NCI-H1092 (cell line): ENCODE data around the gene OR10J1.
"Not testable (repeated sequence)": the region's sequence is repeated elsewhere in the genome, so short reads cannot be mapped to it uniquely, and the experiment has no call there.

Experiments
- DNase-seq: peaks from one replicate; lab custom pipeline; 2025; lab: John Stamatoyannopoulos, UW

OR10J1 gene, protein sequence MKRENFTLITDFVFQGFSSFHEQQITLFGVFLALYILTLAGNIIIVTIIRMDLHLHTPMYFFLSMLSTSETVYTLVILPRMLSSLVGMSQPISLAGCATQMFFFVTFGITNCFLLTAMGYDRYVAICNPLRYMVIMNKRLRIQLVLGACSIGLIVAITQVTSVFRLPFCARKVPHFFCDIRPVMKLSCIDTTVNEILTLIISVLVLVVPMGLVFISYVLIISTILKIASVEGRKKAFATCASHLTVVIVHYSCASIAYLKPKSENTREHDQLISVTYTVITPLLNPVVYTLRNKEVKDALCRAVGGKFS

DNA sequence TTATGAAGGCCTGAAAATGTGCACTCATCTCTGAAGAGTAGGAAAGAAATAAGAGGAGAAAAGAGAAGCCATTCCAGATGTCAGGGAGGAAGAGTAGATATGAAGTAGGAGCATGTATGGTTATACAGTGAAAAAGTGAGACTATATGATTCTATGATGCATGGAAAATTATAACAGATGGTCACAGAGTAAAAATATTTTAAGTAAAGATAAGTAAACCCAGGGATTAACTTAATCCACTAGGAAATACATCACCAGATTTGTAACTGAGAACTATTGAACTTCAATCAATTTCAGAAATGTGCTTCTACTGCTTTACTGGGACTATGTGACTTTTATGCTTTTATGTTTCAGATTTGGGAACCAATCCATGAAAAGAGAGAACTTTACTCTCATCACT, at the start of gene OR10J1:
OR10J1 (plus strand) TSS at position 301 of the 400 bp plus-strand sequence; CDS start at position 371, 70 bp downstream.
- DNase-seq: no peak

DNA sequence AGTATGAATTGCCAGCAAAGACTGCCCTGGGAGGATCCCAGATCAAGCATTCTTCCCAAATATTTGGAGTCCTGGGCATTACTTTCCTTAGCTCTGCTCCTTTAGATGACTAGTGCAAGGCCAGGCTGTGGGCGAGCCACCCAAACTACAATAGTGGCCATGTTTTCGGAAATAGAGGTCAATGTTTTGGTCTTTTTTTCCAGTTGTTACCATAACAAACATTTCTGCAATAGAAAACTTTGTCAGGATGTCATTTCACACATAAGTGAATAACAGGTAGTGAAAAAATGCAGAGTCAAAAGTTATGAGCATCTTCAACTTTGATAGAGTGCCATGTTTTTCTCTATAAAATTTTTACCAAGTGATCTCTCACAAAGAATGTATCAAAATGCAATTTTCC, 32.7 kb upstream of the OR10J1 start:
- DNase-seq: no peak

DNA sequence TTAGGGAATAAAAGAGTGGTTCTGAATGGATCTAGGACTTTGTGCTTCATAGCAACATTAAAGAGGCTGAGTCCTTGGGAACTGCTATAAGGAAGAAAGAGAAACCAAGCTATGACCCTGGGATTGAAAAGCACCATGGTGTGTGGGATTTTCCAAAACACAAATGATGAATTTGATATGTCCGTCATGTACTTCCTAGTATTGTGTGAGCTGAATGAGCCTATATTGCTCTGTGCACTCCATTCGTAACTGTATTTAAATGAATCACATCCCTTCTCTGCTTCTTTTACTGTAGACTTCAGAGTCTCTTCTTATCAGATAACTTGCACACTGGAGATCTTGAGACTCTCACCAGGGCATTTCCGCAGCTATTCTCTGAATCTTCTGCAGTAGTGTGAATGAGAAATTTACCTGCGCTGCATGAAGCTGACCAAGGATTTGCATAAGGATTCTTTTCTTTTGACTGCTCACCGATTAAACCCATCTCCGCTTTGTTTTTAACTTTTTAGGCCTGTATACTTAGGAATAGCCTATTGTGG, 30.6 kb upstream of the OR10J1 start:
- no peak for DNase-seq

DNA sequence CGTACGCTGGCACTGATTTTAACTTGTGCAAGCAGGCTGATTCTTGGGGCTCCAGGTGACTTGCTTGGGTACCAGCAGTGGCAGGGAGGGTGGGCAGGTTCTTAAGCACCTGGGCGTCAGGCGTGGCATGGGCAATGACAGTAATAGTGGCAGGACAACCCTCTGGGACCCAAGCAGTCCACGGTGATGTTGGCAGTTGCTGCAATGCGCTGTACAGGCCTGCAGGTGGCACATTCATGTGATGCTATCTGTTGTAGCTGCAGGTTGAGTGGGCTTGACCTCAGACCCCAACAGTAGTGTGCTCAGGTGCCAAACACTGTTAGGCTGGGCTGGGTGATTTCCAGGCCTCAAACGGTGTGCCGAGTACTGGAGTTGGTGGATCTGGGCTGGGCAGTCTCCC, 17.7 kb upstream of the OR10J1 start:
- DNase-seq: no peak

DNA sequence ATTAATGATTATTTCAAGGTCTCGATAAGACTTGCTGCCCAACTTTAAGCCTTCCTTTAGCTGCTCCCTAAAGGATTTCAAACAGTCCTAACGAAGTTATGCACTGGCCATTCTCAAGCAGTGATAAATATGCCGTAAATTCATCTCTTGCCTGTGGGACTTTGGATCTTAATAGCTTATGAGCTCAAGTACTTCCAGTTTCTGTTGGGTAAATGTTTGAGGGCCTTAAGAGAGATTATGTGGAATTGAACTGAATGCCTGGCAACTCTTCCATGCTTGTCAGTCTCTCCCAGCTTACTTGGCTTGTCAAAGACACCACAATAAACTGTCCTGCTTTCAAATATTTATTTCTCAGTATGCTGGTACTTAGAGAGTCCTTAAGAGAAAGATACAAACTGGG, 11.0 kb upstream of the OR10J1 start:
- DNase-seq: no peak

DNA sequence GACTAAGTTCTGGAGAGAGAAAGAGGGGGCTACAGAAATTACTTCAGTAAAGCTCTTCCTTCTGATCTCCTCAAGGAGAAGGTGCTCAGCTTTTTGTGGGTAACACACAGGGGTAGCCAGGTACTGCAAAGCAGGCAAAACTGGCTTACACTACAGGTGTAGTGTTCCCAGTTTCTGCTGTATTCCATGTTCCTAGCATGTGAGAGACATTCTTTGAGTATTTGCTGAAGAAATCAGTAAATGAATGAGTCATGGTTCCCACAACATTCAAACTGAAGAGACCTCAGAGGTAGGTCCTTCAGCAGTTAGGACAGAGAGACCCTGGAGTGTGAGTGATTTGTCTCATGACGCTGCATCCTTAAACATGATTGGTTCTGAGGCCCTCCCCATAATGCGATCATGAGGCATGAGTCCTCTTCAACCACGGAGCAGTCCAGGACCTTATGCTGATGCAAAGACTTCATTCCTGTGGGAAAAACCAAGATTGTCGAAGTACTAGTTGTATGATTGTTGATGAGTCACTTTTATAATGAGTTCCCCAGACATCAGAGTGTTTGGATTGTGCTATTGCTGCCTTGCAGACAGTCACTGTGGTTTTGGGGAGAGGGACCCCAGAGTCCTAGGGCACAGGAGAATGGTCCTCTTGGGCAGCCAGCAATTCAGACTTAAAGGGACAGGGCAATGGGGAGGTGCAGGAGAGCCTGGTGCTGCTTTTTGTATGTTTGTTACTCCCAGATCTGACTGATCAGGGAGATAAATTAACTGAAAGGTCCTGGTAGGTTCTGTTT, 10.3 kb upstream of the OR10J1 start:
- no peak for DNase-seq

DNA sequence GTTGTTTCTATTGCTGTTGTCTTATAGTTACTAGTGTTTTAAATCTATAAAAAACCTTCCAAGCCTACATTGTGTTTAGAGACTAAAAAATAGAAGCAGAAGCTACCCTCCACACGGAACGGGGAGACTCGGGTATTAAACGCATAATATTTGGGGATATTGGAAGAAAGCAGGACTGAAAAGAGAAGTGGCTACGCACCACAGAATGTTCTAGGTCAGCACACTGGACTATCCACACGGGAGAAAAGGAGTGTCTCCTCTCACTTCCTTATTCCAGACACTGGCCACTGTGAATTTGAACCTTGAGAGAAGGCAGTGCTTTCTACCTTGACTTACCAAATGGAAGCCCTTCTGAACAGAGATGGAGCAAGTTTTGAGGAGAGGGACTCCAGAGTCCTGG, 8.5 kb upstream of the OR10J1 start:
- DNase-seq: no peak

DNA sequence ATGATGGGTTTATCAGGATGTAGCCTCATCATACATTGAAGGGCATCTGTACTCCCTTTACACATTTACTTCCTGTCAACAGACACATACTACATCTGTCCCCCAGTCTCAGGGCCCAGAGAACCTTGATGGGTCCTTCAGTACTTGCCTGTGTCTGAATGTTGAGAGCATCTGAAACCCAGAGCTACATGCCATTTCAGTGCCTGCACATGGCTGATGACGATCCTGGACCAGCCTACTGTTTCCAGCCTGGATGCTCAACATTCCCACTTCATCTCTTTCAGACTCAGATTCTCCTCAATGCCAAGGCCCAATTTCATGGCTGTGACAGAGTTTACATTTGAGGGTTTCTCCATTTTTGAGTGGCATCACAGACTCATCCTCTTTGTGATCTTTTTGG, 7.6 kb upstream of the OR10J1 start, which contains the start of gene OR10J4:
OR10J4 (plus strand) TSS at position 301 of the 400 bp plus-strand sequence.
- DNase-seq: no peak

DNA sequence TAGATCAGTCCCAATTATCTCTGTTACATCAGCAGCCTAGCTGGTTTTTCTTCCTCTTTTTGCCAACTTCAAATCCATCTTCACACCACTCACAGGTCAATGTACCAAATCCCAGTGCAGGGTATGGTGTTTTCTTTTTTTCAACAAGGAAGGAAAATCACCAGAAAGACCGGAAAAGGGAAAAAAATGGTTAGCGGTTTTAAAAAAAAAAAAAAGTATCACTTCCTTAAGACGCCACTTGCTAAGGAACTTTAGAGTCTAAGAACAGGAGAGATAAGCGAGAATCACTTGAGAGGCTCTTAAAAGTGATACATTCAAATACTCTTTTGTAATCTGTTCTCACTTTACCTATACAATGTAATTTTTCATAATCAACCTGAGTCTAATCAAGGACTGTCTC, 3.1 kb upstream of the OR10J1 start:
- DNase-seq: no peak

DNA sequence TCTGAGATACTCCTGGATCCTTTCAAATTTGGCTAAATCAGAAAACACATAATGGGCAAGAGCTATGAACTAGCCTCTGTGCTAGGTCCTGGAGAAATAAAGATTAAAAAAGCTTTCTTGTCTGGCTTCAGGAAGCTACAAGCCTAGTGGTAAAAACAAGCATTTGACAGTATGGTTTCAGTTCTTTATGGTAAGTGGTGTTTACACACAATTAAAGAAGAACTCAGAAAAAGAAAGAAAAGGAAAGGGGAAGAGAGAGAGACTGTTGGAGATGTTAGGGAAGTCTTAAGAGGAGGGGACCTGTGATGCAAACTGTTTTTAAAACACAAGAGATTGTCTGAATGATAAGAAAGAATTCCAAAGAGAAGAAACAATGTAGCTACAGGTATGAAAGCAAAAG, 1.8 kb downstream of the OR10J1 start:
- no peak for DNase-seq

DNA sequence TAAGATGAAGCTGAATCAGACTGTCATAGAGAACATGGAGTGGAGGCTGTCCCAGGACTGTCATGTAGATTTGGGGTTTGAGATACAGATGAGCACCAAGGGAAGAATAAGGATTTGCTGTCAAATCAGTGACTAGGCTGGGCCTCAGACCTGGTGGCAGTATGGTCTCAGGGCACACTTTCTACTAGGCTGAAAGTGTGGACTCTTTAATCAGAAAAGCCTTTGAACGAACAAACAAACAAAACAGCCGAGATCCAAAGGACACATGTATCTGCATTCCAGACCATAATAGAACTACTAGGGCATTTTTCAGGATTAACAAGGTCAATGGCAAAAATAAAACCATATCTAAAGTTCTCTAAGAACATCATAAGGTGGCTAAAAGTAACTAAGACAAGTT, 2.9 kb downstream of the OR10J1 start:
- DNase-seq: no peak

DNA sequence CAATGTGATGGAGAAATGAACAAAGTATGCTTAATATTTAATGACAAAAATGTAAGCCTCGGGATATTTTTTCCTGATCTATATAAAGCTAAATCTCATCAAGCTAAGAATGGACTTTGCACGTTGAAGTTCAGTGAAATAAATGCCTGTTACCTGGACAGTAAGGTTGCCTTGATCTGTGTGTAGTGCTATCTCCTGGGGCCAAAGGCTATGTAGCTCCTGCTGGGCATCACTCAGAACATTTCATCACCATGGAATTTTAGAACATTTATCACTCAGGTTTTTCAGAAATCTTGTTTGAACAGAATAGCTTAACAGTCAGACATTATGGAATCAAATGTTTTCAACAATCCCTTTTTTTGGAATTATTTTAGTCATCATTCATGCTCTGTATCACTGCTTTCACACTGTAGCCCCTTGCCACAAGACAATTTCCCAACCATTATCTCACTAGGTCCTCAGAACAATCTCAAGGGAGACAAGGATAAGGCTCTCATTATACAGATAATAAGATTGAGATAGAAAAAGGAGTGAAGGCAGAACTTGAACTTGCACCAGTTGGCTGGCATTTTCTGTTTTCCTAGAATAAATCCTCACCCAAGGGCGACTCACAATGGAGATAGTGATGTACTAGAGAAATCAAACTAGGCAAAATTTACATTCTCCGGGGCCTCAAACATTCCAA, 3.7 kb downstream of the OR10J1 start:
- no peak for DNase-seq

DNA sequence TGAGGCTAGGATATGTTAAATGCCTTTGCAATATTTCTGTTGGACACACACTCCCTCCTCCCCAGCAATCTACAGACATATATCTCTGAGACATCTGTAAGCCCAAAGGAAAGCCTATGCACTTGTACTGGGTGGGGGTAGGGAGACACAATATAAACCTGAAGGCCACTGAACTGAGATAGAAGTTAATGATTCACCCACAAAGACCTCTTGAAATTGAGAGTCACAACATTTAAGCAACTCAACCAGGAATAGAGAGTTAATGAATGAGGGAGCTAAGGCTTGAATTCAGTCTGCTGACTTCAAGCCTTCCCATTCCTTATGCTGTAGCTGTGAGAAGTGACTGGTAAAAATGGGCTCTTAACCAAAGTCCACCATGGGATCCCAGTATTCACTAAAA, 5.0 kb downstream of the OR10J1 start:
- no peak for DNase-seq

DNA sequence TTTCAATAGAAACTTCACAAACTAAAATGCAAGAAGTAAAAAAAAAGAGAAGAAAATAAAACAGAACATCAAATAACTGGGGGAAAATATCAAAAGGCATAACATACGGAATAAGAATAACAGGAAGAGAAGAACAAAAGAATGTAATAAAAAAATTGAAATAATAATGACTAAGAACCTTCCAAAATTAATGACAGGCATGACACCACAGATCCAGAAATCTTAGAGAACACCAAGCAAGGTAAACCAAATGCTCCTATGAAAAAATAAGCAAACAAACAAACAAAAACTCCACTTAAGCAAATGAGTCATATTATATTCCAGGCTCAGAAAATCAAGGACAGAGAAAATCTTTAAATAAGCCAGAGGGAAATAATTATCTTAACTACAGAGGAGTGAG, 8.7 kb downstream of the OR10J1 start:
- no peak for DNase-seq

DNA sequence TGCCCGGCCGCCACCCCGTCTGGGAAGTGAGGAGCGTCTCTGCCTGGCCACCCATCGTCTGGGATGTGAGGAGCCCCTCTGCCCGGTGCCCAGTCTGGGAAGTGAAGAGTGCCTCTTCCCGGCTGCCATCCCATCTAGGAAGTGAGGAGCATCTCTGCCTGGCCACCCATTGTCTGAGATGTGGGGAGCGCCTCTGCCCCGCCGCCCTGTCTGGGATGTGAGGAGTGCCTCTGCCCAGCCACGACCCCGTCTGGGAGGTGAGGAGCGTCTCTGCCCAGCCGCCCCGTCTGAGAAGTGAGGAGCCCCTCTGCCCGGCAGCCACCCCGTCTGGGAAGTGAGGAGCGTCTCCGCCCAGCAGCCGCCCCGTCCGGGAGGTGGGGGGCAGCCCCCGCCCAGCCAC, 10.1 kb downstream of the OR10J1 start:
- not testable (repeated sequence) for DNase-seq

DNA sequence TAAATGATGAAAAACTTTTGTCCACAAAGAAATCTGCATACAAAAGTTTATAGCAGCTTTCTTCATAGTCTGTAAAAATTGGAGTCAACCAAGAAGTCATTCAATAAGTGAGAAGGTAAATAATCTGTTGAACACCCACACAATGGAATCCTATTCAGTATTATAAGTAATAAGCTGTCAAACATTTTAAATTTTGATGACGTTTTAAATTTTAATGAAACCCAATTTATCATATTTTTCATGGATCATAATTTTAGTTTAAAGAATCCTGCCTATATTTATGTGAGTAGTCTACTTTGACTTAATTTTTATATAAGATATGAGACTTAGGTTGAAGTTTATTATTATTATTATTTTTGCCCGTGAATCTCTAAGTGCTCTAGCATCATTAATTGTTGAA, 20.0 kb downstream of the OR10J1 start:
- no peak for DNase-seq

DNA sequence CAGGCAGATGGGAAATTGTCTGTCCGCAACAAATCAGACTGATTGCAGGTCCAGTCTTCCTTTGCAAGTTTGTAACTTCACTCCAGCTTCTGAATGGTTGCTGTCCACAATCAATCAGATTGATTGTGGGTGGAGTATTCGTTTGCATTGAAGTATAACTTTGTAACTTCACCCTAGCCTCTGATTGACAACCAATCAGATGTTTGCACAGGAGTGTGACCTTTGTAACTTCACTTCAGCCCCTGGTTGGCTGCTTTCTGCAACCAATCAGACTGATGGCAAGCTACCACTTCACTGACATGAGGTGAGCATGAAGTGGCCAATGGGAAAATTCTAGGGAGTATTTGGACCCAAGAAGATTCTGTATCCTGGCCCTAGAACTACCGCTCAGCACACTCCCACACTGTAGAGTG, 25.7 kb downstream of the OR10J1 start:
- no peak for DNase-seq

DNA sequence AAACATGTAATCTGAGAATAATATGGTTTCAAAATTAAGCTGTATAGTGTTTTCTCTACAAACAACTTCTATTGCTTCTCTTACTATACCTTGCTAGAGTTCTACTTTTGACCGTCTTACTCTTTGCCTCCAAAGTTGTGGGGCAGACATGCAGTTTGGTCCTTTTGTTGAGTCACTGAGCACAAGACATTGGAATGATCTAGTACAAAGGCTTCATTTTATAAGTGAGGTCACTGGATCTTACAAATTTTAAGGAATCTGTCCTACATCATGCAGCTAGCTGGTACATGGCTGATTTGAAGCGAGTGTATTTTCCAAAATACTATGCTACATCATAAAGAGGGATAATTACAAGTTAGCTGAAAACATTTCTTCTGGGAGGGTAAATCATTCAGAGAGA, 28.8 kb downstream of the OR10J1 start:
- DNase-seq: no peak

DNA sequence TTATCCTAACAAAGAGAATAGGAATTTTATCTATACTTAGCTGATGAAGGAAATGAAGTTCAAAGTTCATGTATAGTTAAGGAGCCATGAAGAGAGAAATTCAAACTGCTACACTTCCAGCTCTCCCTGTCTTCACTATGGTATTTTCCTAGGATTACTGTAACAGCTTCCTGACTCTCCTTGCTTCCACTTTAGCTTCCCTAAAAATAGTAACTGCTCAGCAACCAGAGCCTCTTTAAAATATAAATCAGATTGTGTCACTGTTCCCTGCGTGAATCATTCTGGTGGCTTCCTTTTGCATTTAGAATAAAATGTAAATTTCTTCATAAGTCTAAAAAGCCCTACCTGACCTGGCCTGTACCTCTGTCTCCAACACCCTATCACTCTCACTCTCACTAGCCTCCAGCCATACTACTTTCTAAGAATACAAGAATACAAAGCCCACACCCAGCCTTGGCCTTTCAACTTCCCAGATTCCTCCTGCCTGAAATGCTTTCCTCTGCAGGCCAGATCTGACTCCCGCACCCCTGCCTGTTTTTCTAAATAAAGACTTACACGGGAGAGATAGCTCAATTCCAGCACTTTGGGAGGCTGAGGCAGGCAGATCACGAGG, 30.5 kb downstream of the OR10J1 start:
- no peak for DNase-seq

DNA sequence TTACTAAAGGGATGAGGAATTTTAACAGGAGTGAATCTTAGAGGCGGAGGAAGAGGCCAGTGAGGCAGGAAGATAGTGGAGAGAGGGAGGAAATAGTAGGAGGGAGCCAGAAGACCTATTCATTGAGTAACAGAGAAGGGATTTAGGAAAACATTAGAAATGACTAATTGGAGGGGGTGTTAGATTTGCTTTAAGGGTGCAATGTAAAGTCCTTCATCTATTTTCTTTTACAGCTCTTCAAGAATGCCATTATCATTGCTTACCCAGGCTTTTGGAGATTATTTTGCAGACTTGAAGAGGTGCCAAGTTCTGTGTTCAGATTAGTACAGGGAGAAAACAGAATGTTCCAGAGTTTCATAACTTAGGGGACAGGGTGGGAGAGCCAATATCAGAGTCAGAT, 33.8 kb downstream of the OR10J1 start:
- DNase-seq: no peak

DNA sequence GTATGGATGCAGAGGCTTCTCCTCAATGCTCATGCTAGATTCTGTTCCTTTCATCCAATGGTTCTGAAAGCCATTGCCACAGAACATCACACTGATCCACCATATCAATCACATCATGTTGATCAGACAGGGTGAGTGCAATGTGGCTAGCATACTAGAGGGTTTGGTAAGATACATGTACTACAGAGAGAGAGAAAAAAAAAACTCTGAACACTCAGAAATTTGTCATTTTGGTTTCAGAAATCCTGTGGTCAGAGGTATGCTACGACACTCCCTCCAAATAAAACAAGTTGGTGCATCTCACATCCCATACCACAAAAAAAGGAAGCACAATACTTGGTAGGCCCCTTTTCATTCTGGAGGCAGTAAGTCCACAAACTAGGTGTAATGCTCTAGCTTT, 35.4 kb downstream of the OR10J1 start:
- DNase-seq: no peak

DNA sequence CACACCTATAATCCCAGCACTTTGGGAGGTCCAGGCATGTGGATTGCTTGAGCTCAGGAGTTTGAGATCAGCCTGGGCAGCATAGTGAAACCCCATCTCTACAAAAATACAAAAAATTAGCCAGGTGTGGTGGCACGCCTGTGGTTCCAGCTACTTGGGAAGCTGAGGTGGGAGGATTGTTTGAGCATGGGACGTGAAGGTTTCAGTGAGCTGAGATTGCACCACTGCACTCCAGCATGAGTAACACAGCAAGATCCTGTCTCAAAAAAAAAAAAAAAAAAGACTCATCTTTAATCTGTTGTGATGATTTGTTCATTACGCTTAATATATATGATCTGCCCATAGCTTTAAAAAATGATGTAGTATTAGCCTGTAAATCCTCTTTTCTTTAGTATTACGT, 44.0 kb downstream of the OR10J1 start:
- DNase-seq: no peak
